GM21529 (cell line): ENCODE measurements around the gene PLET1.

Experiments used
- ATAC-seq: cut with Tn5 transposase; IDR thresholded peaks from one replicate; pipeline ENCODE4 v1.9.1; 2021; ENCODE audit not compliant: unreplicated experiment

Gene PLET1

GRCh38 chr11:112248201-112248600, 12.5 kb downstream of the PLET1 start:
- no peak for ATAC-seq

- ATAC-seq, result no peak
These were observed 13.5 kb downstream of the PLET1 start for GRCh38 chr11:112247201-112247600.

GRCh38 chr11:112241486-112241885, 19.2 kb downstream of the PLET1 start:
- no peak for ATAC-seq

- no peak for ATAC-seq
These were observed 22.6 kb downstream of the PLET1 start for GRCh38 chr11:112238041-112238440.

GRCh38 chr11:112237451-112237850, 23.2 kb downstream of the PLET1 start:
- ATAC-seq, result no peak

- peak; percentile 57 for ATAC-seq
These were observed 24.8 kb downstream of the PLET1 start for GRCh38 chr11:112235750-112236390.

- no peak for ATAC-seq
These were observed 28.7 kb downstream of the PLET1 start for GRCh38 chr11:112231952-112232351.

GRCh38 chr11:112229746-112230433, 30.8 kb downstream of the PLET1 start:
- no peak for ATAC-seq

- ATAC-seq, result no peak
These were observed 31.5 kb downstream of the PLET1 start for GRCh38 chr11:112229159-112229558.

GRCh38 chr11:112228706-112229105, 32.0 kb downstream of the PLET1 start:
- ATAC-seq, result no peak

- ATAC-seq, result no peak
These were observed 33.2 kb downstream of the PLET1 start for GRCh38 chr11:112227471-112227870.

GRCh38 chr11:112226831-112227401, 33.7 kb downstream of the PLET1 start:
- peak; percentile 53 for ATAC-seq

GRCh38 chr11:112226062-112226830, 34.4 kb downstream of the PLET1 start, which contains the start of gene PTS:
PTS (plus strand) TSS chr11:112226428; CDS start chr11:112226444, 16 bp downstream.
- ATAC-seq, result peak; percentile 95

- no peak for ATAC-seq
These were observed 35.0 kb downstream of the PLET1 start for GRCh38 chr11:112225753-112226061.

- ATAC-seq, result no peak
These were observed 36.7 kb downstream of the PLET1 start for GRCh38 chr11:112223754-112224532.

- no peak for ATAC-seq
These were observed 37.5 kb downstream of the PLET1 start for GRCh38 chr11:112223121-112223520.

GRCh38 chr11:112222303-112222702, 38.4 kb downstream of the PLET1 start:
- ATAC-seq, result no peak

GRCh38 chr11:112221274-112221835, 39.3 kb downstream of the PLET1 start:
- ATAC-seq, result no peak

- peak; percentile 93 for ATAC-seq
These were observed 41.0 kb downstream of the PLET1 start for GRCh38 chr11:112219476-112220232.

- ATAC-seq, result no peak
These were observed 44.0 kb downstream of the PLET1 start for GRCh38 chr11:112216561-112217105.
